ENCODE data around the gene JARID2. TPM values are rescaled to one million over a fixed set of nuclear protein-coding genes. Genes with fewer than 3 reads are reported as not detected.

The JARID2 gene
- total RNA-seq, 2 experiments from 2014 or later = 19.3 to 20.1 TPM

DNA sequence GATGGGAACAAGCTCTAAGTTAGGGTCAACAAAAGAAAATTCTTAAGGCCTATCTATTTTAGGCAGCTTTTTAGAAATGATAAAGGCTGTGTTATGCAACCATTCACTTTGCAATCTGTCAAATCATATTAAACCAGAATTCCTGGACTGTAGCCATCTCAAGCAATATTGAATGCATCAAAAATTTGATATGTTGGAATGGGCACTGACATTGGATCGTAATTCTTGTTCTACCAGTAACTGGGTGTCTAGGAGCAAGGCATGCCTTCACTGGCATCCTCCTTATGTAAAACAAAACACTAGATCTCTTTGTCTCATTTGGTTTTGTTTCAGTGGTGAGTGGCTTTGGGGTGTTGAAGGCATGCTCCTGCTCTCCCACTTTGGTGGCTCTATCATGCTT lies 145.6 kb downstream of the JARID2 start:
- H3K4me1 Mint-ChIP-seq = peaks cover 69% of the 10 kb centered on the region

DNA sequence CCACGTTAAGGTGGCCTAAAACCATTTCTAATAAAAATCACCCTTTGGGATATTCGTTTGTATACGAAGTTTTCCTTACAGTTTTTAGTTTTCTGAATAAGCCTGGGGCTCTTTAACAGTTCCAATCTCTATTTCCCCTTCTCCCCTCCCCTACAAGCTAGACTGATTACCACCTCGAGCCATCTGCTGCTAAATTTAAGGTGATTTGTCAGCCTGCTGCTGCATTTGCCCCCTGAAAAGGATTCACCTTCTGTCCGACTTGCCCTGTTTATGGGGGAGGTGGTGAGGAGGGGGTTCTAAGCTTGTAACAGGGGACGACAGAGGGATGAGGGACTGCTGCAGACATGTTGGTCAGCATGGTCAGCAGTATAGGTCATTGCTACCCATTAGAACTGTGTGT lies 146.3 kb downstream of the JARID2 start:
- Mint-ChIP-seq H3K36me3 (peaks cover 26% of the 10 kb centered on the region), H3K4me1 (peaks cover 63% of the 10 kb centered on the region), H3K27ac (no peak overlapping the region), H3K4me3 (no peak overlapping the region), H3K9me3 (no peaks in the 10 kb centered on the region), H3K27me3 (no peaks in the 10 kb centered on the region)
- DNase-seq = no peak

More for the DNA sequence above, 145.6 kb downstream of the JARID2 start:
- H3K4me3 Mint-ChIP-seq = no peak overlapping the region
- H3K27me3 Mint-ChIP-seq = no peaks in the 10 kb centered on the region
- peaks cover 26% of the 10 kb centered on the region for H3K36me3 Mint-ChIP-seq
- DNase-seq = no peak
- H3K27ac Mint-ChIP-seq = no peak overlapping the region
- no peaks in the 10 kb centered on the region for H3K9me3 Mint-ChIP-seq

DNA sequence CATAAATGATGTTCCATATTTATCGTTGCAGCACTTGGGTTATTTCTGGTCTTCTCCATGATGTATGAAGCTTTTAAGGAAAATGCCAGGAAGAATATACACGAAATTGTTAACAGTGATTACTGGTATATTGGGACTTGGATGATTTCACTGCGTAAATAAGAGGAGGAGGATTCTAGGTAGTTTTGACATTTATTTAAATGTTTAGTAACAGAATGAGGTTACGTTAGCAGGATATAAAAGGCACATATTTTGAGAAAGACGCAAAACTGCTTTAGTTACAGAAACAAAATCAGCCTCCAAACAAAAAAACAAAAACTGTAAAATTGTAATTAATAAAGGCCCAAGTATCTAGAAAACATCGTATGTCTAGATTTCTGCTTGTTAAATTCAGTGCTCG lies 147.7 kb downstream of the JARID2 start:
- Mint-ChIP-seq H3K27me3 (no peaks in the 10 kb centered on the region), H3K36me3 (peaks cover 26% of the 10 kb centered on the region), H3K27ac (no peak overlapping the region), H3K9me3 (no peaks in the 10 kb centered on the region), H3K4me3 (no peak overlapping the region), H3K4me1 (peaks cover 62% of the 10 kb centered on the region)
- DNase-seq = no peak

DNA sequence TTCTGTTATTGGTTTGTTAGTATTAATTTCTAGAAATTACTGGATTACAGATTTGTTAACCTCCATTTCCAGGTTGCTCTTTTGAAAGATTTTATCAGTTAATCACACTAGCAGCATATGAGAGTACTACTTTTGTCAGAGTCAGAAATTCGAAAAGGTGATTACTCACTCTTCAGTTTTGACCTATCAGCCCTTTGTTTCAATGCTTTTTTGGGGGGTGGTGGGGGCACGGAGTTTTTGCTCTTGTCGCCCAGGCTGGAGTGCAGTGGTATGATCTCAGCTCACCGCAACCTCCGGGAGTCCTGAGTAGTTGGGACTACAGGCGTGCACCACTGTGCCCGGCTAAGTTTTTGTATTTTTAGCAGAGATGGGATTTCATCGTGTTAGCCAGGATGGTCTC lies 149.2 kb downstream of the JARID2 start:
- Mint-ChIP-seq H3K4me3 (no peak overlapping the region), H3K4me1 (peaks cover 62% of the 10 kb centered on the region)
- DNase-seq = no peak

DNA sequence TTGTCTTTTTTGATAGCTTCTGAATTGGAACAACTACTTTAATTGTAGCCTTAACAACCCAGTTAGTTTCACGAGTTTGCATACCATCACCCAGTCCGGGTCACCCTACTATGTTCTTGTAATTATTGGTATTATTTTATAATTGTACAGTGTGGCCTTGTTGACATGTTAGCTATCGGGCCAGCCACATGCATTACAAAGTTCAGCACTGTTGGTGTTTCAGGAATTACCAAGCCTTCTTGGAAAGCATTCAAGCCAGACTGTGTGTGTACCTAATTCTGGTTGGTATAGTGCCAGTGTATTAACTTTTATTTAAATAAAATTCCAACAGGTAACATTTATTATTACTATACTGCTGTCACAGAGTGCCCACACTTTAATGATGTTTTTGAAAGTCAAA lies 150.9 kb downstream of the JARID2 start:
- H3K36me3 Mint-ChIP-seq = peaks cover 21% of the 10 kb centered on the region
- no peak for DNase-seq
- H3K4me3 Mint-ChIP-seq = no peak overlapping the region
- no peaks in the 10 kb centered on the region for H3K9me3 Mint-ChIP-seq
- no peak overlapping the region for H3K27ac Mint-ChIP-seq
- H3K27me3 Mint-ChIP-seq = no peaks in the 10 kb centered on the region
- H3K4me1 Mint-ChIP-seq = peaks cover 60% of the 10 kb centered on the region

More for the DNA sequence above, 149.2 kb downstream of the JARID2 start:
- Mint-ChIP-seq H3K9me3 (no peaks in the 10 kb centered on the region), H3K27ac (peak overlapping the region; percentile 13), H3K27me3 (no peaks in the 10 kb centered on the region), H3K36me3 (peaks cover 26% of the 10 kb centered on the region)

DNA sequence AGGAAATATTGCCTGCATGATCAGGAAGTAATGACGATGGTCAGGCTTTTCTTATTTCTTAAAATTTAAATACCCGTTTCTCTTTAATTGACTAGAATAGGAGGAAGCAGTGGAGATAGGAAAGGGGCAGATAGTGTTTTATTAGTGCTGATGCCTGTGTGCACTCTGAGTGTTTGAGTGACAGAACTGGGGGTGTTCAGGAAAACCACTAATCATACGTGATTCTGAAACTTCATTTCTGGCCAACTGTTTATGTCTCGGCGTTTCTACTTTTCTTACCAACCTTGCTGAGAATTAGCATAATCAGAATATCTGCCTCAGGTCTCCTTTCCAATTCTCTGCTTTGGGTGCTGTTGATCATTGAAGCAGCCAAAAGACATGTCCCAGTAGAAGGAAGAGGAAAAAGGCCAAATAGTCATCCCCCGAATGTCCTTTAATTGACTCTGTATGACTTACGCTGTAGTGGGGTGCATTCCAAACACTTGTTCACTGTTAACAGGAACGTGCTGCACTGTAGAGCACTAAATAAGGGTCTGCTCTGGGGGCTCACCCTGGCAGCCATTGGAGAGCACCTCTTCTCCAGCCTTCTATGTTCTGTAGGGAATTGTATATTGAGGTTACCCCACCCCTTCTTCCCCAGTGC lies 152.9 kb downstream of the JARID2 start:
- peaks cover 13% of the 10 kb centered on the region for H3K36me3 Mint-ChIP-seq
- no peaks in the 10 kb centered on the region for H3K27me3 Mint-ChIP-seq
- H3K9me3 Mint-ChIP-seq = no peaks in the 10 kb centered on the region
- no peak for DNase-seq
- H3K4me3 Mint-ChIP-seq = peak overlapping the region; percentile 35
- H3K4me1 Mint-ChIP-seq = peaks cover 69% of the 10 kb centered on the region
- peak overlapping the region; percentile 68 for H3K27ac Mint-ChIP-seq

DNA sequence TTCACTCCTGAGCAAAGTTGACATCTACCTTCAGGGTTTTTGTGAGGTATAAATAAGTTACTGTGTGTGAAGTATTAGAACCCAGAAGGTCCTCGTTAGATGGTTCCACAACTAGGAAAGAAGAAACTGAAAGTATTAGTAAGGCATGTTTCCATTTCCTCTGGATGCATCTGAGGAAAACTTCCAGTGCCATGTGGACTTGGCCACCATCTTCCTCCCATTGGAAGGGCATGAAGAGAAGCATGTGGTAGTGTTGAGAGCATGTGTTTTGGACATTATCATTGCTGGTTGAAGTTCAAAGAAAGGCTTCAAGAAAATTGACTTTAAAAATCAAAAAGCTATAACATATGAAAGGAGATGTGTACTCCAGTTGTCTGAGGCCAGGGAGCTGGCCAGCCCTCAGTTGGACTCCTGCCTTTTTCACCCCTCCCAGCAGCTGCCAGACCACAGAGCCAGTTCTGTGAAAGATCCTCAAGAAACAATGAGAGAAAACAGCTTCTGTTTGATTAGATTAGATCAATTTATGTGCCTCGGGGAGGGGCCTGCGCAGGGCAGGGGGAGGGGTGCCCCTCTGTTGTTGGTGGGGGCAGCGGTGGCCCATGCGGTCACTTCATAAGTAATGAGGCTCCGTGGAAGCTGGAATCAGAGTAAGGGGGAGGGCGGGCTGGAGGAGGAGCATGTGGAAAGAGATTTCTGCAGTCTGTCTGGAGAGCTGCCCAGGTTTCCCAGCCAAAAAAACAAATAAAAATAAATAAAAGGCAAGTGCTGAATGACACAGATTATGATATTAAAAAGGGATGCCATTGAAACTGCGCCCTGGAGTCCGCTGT lies 154.0 kb downstream of the JARID2 start:
- peak overlapping the region; percentile 75 for H3K4me3 Mint-ChIP-seq
- peak overlapping the region; percentile 83 for H3K27ac Mint-ChIP-seq
- H3K36me3 Mint-ChIP-seq = peaks cover 5% of the 10 kb centered on the region
- no peaks in the 10 kb centered on the region for H3K9me3 Mint-ChIP-seq
- peaks cover 73% of the 10 kb centered on the region for H3K4me1 Mint-ChIP-seq
- DNase-seq = no peak
- no peaks in the 10 kb centered on the region for H3K27me3 Mint-ChIP-seq

DNA sequence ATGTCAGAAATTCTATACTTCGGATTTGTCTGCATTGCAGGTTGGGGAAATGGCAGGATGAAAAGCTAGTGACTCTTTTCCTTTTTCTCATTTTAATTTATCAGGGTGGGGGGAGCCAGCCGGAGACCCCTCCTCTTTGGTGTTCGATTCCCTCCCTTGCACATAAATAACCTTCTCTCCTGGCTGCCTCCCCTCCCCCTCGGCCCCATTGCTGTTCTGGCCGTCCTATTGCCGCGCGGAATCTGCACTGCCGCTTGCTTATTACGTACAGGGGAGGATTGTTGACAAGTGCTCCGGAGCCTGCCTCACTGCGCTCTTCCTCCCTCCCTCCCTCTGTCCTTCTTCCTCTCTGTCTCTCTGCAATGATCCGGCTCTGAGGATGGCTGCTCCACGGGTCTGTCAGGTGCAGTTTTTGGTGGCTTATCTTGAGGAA lies 154.7 kb downstream of the JARID2 start:
- Mint-ChIP-seq H3K36me3 (peaks cover 7% of the 10 kb centered on the region), H3K4me1 (peaks cover 75% of the 10 kb centered on the region), H3K27ac (peak overlapping the region; percentile 83), H3K27me3 (no peaks in the 10 kb centered on the region), H3K4me3 (peak overlapping the region; percentile 75), H3K9me3 (no peaks in the 10 kb centered on the region)
- peak; percentile 41 for DNase-seq

DNA sequence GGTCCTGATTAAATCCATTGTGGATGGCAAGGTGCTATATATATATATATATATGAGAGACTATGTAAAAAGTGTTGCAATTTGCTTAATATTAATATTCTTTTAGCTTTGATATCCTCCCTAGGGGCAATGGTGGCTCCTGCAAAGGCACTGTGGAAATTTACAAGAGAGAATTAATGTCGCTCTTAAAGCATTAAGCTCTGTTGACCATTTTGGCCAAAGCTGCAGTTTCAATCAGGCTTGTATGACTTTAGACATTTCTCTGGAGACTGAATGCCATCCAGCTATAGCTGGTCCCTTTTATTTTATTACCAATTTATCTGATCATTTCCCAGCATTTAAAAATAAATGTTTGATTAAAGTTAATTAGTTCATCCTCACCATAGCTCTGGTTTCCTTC lies 155.3 kb downstream of the JARID2 start:
- DNase-seq = no peak
- peak overlapping the region; percentile 75 for H3K4me3 Mint-ChIP-seq
- no peaks in the 10 kb centered on the region for H3K9me3 Mint-ChIP-seq
- peaks cover 77% of the 10 kb centered on the region for H3K4me1 Mint-ChIP-seq
- H3K27me3 Mint-ChIP-seq = no peaks in the 10 kb centered on the region
- H3K27ac Mint-ChIP-seq = no peak overlapping the region
- H3K36me3 Mint-ChIP-seq = peaks cover 7% of the 10 kb centered on the region

DNA sequence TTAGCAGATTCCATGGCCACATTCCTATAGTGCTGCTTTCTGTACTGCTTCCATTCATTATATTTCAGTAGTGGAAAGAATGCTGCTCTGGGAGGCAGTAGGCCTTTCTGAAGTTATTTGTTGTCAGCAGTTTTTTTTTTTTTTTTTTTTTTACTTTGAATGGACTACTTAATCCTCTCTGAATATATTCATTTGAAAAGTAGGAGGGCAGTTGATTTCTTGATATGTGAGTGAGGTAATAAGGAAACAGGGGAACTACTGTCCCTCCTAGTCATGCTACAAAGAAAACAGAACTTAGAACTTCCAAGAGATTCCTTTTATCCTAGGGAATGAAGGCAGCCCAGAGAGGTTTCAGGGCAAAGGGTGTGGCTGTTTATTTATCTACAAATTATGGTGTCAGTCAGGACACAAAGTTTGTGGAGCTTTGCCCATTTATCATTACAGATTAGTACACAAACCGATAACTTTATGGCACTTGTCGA lies 155.9 kb downstream of the JARID2 start:
- no peak for DNase-seq
- Mint-ChIP-seq H3K4me3 (no peak overlapping the region), H3K9me3 (no peaks in the 10 kb centered on the region), H3K36me3 (peaks cover 7% of the 10 kb centered on the region), H3K4me1 (peaks cover 77% of the 10 kb centered on the region), H3K27ac (no peak overlapping the region), H3K27me3 (no peaks in the 10 kb centered on the region)

DNA sequence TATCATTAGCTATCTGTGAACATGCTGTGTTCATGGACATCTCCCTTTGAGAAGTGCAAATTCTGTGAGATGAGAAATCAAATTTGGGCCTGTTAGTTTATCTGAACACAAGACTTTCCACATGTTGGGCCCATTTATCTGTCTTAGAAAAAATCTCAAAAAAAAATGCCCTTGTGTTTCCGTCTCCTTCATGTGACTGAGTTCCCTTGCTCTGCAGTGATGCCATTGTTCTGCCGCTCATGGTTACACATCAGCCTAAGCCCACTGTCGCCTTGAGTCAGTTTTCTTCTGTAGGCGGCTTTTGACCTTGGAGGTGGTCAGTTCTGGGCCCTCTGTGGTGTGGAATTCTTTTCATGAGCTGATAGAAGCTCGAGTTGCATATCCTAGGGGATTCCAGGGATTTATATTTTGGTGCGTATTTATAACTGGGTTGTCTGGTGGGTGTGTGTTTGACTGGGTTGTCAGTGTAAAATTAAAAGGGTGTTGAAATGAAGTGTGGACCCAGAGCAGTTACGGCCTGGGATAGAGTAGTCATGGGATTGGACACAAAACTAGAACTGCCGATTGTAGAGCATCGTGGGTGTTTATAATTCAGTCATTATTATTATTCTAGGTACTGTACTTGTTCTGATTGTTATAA lies 156.7 kb downstream of the JARID2 start:
- H3K9me3 Mint-ChIP-seq = no peaks in the 10 kb centered on the region
- peak overlapping the region; percentile 85 for H3K27ac Mint-ChIP-seq
- H3K36me3 Mint-ChIP-seq = peaks cover 7% of the 10 kb centered on the region
- H3K27me3 Mint-ChIP-seq = no peaks in the 10 kb centered on the region
- no peak for DNase-seq
- peak overlapping the region; percentile 66 for H3K4me3 Mint-ChIP-seq
- H3K4me1 Mint-ChIP-seq = peaks cover 77% of the 10 kb centered on the region

DNA sequence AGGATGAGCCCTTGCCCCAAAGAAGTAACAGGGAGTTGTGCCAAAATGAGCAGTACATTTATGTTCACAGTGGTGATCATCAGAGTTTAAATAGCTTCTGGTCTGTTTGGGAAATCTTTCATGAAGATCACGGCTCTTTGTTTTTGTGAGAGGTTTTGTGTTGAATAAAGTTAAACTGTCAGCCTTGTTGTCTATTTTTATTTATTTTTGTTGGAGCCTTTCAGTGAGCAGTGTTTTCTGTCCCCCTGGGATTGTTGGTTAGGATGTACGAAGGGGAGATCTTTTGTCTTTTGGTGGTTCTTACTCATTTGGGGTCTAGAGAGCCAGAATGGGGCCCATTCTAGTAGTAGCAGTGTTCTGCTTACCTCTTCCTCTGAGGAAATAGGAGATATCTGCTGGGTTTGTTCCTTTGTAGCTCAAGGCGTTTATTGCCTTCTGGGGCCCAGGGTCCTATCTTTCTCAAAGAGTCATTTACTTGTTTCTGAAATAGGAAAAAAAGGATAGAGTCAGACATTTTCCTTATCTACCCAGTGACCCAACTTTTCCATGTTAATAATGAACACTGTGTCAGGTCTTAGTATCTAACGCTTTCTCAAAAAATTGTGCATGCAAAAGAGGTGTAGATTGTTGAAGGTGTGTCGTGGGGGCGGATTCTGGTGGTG lies 157.4 kb downstream of the JARID2 start:
- H3K9me3 Mint-ChIP-seq = no peaks in the 10 kb centered on the region
- no peaks in the 10 kb centered on the region for H3K27me3 Mint-ChIP-seq
- peak overlapping the region; percentile 85 for H3K27ac Mint-ChIP-seq
- peaks cover 7% of the 10 kb centered on the region for H3K36me3 Mint-ChIP-seq
- peak overlapping the region; percentile 66 for H3K4me3 Mint-ChIP-seq
- no peak for DNase-seq
- H3K4me1 Mint-ChIP-seq = peaks cover 80% of the 10 kb centered on the region

DNA sequence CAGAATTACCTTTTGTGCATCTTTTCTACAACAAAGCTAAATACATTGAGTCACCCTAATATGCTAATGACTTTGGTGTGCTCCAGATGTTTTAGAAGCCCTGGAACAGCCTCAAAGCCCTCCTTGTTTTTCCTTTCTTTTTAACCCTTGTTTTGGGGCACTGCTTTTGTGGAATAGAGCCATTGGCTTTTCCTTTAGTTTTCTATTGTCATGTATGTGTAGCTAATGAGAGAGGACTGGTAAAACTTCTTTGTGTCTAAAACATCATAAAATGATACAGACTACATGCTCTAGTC lies 158.8 kb downstream of the JARID2 start:
- Mint-ChIP-seq H3K36me3 (peaks cover 8% of the 10 kb centered on the region), H3K9me3 (no peaks in the 10 kb centered on the region)

DNA sequence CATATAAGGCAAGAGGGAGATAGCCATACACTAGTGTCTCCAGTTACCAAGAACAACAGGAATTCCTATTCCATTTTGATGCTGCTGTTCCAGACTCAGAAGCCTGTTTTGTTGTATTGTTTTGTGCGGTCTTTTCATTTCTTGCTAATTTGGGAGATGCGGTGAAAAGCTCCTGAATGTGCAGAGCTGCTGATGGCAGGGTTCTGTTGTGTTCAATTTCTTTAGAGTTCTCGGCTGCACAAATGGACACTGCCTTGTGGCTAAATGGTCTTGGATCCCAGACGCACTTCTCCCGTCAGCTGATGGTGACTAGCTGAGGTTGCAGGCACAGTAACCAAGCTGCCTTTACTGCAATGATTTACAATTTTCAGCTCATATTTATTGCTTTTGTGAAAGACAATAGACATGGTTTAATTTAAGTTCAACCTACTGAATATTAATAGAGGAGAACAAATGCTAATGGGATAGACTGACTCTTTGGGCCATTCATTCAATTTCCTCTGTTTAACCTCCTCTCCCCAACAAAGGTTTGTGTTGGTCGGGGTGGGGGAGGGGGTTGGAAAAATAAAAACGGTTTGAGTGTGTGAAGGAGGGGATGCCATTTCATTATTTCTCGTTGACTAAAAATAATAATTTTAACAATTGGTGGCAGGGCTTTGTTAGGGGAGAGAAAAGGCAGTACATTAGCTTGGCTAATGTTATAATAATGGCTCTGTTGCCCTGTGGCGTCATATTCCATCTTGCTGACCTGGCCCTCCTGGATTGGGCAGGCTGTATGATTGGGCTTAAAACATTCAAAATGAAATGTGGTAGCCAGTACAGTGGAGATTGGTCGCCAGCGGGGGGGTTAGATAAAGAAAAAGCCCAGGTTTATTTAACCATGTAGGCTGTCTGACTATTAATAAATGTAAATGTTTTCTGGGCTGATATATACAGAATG lies 159.5 kb downstream of the JARID2 start:
- no peak for DNase-seq
- Mint-ChIP-seq H3K27ac (peak overlapping the region; percentile 54), H3K36me3 (peaks cover 11% of the 10 kb centered on the region), H3K27me3 (no peaks in the 10 kb centered on the region), H3K9me3 (no peaks in the 10 kb centered on the region), H3K4me1 (peaks cover 80% of the 10 kb centered on the region), H3K4me3 (no peak overlapping the region)

More for the DNA sequence above, 158.8 kb downstream of the JARID2 start:
- DNase-seq = no peak
- H3K4me3 Mint-ChIP-seq = no peak overlapping the region
- peak overlapping the region; percentile 54 for H3K27ac Mint-ChIP-seq
- peaks cover 78% of the 10 kb centered on the region for H3K4me1 Mint-ChIP-seq
- no peaks in the 10 kb centered on the region for H3K27me3 Mint-ChIP-seq
